SK-N-SH (cell line): ENCODE results near the gene PACSIN2. TPM values are rescaled to one million over a fixed set of nuclear protein-coding genes. Genes with fewer than 3 reads are reported as not detected.

Source experiments
- CTCF ChIA-PET: fragments of 300-600, 350-600 bp; formaldehyde crosslinking; extraction: SDS; loops from one replicate; lab custom pipeline; 2021; lab: Yijun Ruan, JAX
- POLR2A ChIA-PET: fragments of 350-600 bp; sonication (Branson Sonifier 250); formaldehyde crosslinking; extraction: SDS; loops from one replicate; lab custom pipeline; 2020; ENCODE audit warnings: antibody characterized with exemption, inconsistent platforms; lab: Yijun Ruan, JAX
- DNase-seq: peaks from one replicate; pipeline ENCODE4 v3.0.0; 2012
- H2AFZ ChIP-seq: fragments of 200-600 bp; sonication (generic); 2 replicates; pipeline ENCODE4 v1.8.1; 2016; ENCODE audit warnings: antibody characterized with exemption, mild to moderate bottlenecking, low read depth
- H3F3A ChIP-seq: fragments of 200-600 bp; sonication (generic); replicated peaks from 2 replicates; pipeline ENCODE3; 2016; ENCODE audit warnings: antibody characterized with exemption, mild to moderate bottlenecking; ENCODE audit not compliant: insufficient read depth
- H3K27ac ChIP-seq, 2 experiments: fragments of 200-500 bp in 1 of 2; fragments of 200-600 bp in 1 of 2; sonication (Bioruptor generic) in 1 of 2; sonication (generic), shearing (Covaris generic) in 1 of 2; 2 replicates each; pipeline versions ENCODE4 v1.5.1 to v1.6.1; 2014 to 2016; ENCODE audit warnings: low read depth in 2 of 2, inconsistent platforms in 1 of 2, low read length in 1 of 2, mild to moderate bottlenecking in 1 of 2, mixed read lengths in 1 of 2
- H3K27me3 ChIP-seq: fragments of 200-600 bp; sonication (generic), shearing (Covaris generic); 2 replicates; pipeline ENCODE4 v1.6.1; 2016; ENCODE audit warnings: mixed run types; ENCODE audit not compliant: insufficient read depth
- H3K36me3 ChIP-seq, 2 experiments: fragments of 200-500 bp in 1 of 2; fragments of 200-600 bp in 1 of 2; sonication (Bioruptor generic) in 1 of 2; sonication (generic) in 1 of 2; replicated peaks in 1 of 2; 2 replicates each; pipeline versions ENCODE3 to v1.5.1; 2014 to 2016; ENCODE audit warnings: low read length in 1 of 2, mild to moderate bottlenecking in 1 of 2; ENCODE audit not compliant: insufficient read depth in 2 of 2, control insufficient read depth in 1 of 2
- H3K4me1 ChIP-seq, 2 experiments: fragments of 200-500 bp in 1 of 2; fragments of 200-600 bp in 1 of 2; sonication (Bioruptor generic) in 1 of 2; sonication (generic), shearing (Covaris generic) in 1 of 2; 2 replicates each; pipeline versions ENCODE4 v1.5.1 to v1.6.1; 2014 to 2016; ENCODE audit warnings: low read depth in 1 of 2, low read length in 1 of 2, mixed run types in 1 of 2; ENCODE audit not compliant: insufficient read depth in 2 of 2, control insufficient read depth in 1 of 2
- H3K4me2 ChIP-seq: fragments of 200-600 bp; sonication (generic), shearing (Covaris generic); 2 replicates; pipeline ENCODE4 v1.6.1; 2017; ENCODE audit warnings: mixed run types
- H3K4me3 ChIP-seq, 2 experiments: fragments of 200-500 bp in 1 of 2; fragments of 200-600 bp in 1 of 2; sonication (Bioruptor generic) in 1 of 2; sonication (generic), shearing (Covaris generic) in 1 of 2; 2 replicates each; pipeline versions ENCODE4 v1.5.1 to v1.8.1; 2014 to 2016; ENCODE audit warnings: low read depth in 2 of 2, inconsistent platforms in 1 of 2, low read length in 1 of 2, mild to moderate bottlenecking in 1 of 2, mixed read lengths in 1 of 2, moderate library complexity in 1 of 2
- H3K79me2 ChIP-seq: fragments of 200-600 bp; sonication (generic); 2 replicates; pipeline ENCODE4 v1.8.1; 2017; ENCODE audit warnings: mild to moderate bottlenecking; ENCODE audit not compliant: insufficient read depth
- H3K9ac ChIP-seq: fragments of 200-600 bp; sonication (generic); 2 replicates; pipeline ENCODE4 v1.6.1; 2017; ENCODE audit warnings: mixed run types
- H3K9me2 ChIP-seq: fragments of 200-600 bp; sonication (generic); 2 replicates; pipeline ENCODE4 v1.6.1; 2017; ENCODE audit warnings: mixed run types
- H3K9me3 ChIP-seq: fragments of 200-600 bp; sonication (generic); 2 replicates; pipeline ENCODE4 v1.6.1; 2017; ENCODE audit warnings: mixed run types, mild to moderate bottlenecking, moderate library complexity
- H4K20me1 ChIP-seq: fragments of 200-600 bp; sonication (generic); 2 replicates; pipeline ENCODE4 v1.6.1; 2017; ENCODE audit warnings: mild to moderate bottlenecking, mixed run types; ENCODE audit not compliant: insufficient read depth
- CTCF ChIP-seq: fragments of 200-600 bp; sonication (generic); IDR thresholded peaks from 2 replicates; pipeline ENCODE4 v1.6.1; 2017; ENCODE audit warnings: antibody characterized with exemption, mild to moderate bottlenecking, moderate library complexity
- ELF1 ChIP-seq: IDR thresholded peaks from 2 replicates; pipeline ENCODE4 v1.4.0; 2012
- EZH2phosphoT487 ChIP-seq: fragments of 200-600 bp; sonication (generic); IDR thresholded peaks from 2 replicates; pipeline ENCODE4 v1.6.1; 2017; ENCODE audit warnings: low read depth, mixed run types, mild to moderate bottlenecking, antibody characterized with exemption, moderate library complexity, borderline replicate concordance
- FOSL2 ChIP-seq: IDR thresholded peaks from 2 replicates; pipeline ENCODE4 v1.4.0; 2012; ENCODE audit warnings: low read depth, mild to moderate bottlenecking, moderate library complexity, borderline replicate concordance
- FOXM1 ChIP-seq: IDR thresholded peaks from 2 replicates; pipeline ENCODE4 v1.4.0; 2012; ENCODE audit warnings: low read depth, mild to moderate bottlenecking
- GABPA ChIP-seq: IDR thresholded peaks from 2 replicates; pipeline ENCODE4 v1.4.0; 2012; ENCODE audit warnings: low read depth, mild to moderate bottlenecking
- GATA2 ChIP-seq: sonication (generic); formaldehyde crosslinking; IDR thresholded peaks from 2 replicates; pipeline ENCODE4 v1.5.0; 2020; ENCODE audit warnings: mild to moderate bottlenecking, missing genetic modification reagents
- MAX ChIP-seq: IDR thresholded peaks from 2 replicates; pipeline ENCODE4 v1.4.0; 2012; ENCODE audit warnings: low read depth
- MEF2A ChIP-seq: IDR thresholded peaks from 2 replicates; pipeline ENCODE4 v1.4.0; 2012; ENCODE audit warnings: low read depth, borderline replicate concordance
- NFIC ChIP-seq: IDR thresholded peaks from 2 replicates; pipeline ENCODE4 v1.4.0; 2012; ENCODE audit warnings: borderline replicate concordance
- NRF1 ChIP-seq: IDR thresholded peaks from 2 replicates; pipeline ENCODE4 v1.6.1; 2012; ENCODE audit warnings: low read depth, mild to moderate bottlenecking, low read length
- POLR2AphosphoS5 ChIP-seq: IDR thresholded peaks from 2 replicates; pipeline ENCODE4 v1.6.1; 2012; ENCODE audit warnings: low read depth, low read length
- RAD21 ChIP-seq: IDR thresholded peaks from 2 replicates; pipeline ENCODE4 v1.6.1; 2012; ENCODE audit warnings: mild to moderate bottlenecking, low read length
- RFX5 ChIP-seq: IDR thresholded peaks from 2 replicates; pipeline ENCODE4 v1.6.1; 2012; ENCODE audit warnings: mild to moderate bottlenecking, improper control_type of control experiment, low read length
- USF1 ChIP-seq: IDR thresholded peaks from 2 replicates; pipeline ENCODE4 v1.4.0; 2012; ENCODE audit warnings: low read depth, borderline replicate concordance
- USF2 ChIP-seq: fragments of 150-350 bp; IDR thresholded peaks from 2 replicates; pipeline ENCODE4 v1.6.1; 2017; ENCODE audit warnings: antibody characterized with exemption, low read length, low read depth, borderline replicate concordance
- WGBS: methylation state at CpG from one replicate; pipeline ENCODE4 v1.1.6; 2017; ENCODE audit warnings: low lambda C conversion rate; 5-methylcytosine and 5-hydroxymethylcytosine counted together
- polyA plus RNA-seq, 3 experiments: library from polyadenylated mRNA; depleted of rRNA; stranded (reverse); fragments of >200 nt; gene quantifications; 2 replicates each; pipeline ENCODE4 v1.2.3, GENCODE V29; 2012

PACSIN2 gene
- polyA plus RNA-seq, 1 of the 3 experiments (the other 2 are of a cell fraction) = 60.5 TPM

DNA sequence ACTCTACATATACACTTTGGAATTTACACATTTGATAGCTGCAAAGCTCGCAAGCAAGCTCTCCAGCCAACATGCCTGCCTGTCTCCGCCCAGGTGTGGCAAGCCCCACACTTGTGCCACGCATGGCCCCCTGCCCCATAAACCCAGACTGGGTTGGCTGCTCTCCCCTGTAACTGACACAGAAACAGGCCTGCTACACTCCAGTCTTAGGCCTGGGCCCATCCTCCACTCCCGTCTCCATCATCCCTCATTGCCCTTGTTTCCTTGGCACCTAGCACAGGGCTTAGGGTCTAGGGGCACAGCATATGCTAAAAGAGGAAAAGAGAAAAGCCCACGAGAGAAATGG, 41.4 kb downstream of the PACSIN2 start:
- ChIA-PET POLR2A (no interaction called here), CTCF (no interaction called here)
- H3K4me3 ChIP-seq = no peak overlapping the region

More for the DNA sequence above, 41.4 kb downstream of the PACSIN2 start:
- Histone ChIP-seq H3K27ac (no peak overlapping the region), H2AFZ (no peak overlapping the region), H3K9me2 (no peaks in the 10 kb centered on the region), H3K27me3 (no peaks in the 10 kb centered on the region), H4K20me1 (peaks cover 61% of the 10 kb centered on the region), H3F3A (no peaks in the 10 kb centered on the region), H3K4me1 (peaks cover under 1 to 7% of the 10 kb centered on the region in 2 experiments; a peak in 2 of 4 replicates), H3K9ac (no peak overlapping the region), H3K4me2 (no peak overlapping the region), H3K36me3 (no peaks in the 10 kb centered on the region), H3K79me2 (peaks cover 58% of the 10 kb centered on the region), H3K9me3 (no peaks in the 10 kb centered on the region)
- WGBS = 89% methylated on average over 5 of the region's 5 CpGs
- TF ChIP-seq EZH2phosphoT487 (no peak), RAD21 (no peak), ELF1 (no peak), MEF2A (no peak), CTCF (no peak), NRF1 (no peak), FOSL2 (no peak), USF2 (no peak), NFIC (no peak), MAX (no peak), FOXM1 (no peak), RFX5 (no peak), POLR2AphosphoS5 (no peak), GATA2 (CRISPR knock-in tag) (no peak), GABPA (no peak), USF1 (no peak)
- DNase-seq = no peak
